PC-3 (cell line): ENCODE results near the gene MRPS34. TPM values are rescaled to one million over a fixed set of nuclear protein-coding genes. Genes with fewer than 3 reads are reported as not detected.

Experiments used
- ATAC-seq: fragments of 200-7000 bp; cut with Tn5 transposase; 2 replicates; pipeline ENCODE4 v1.9.1; 2020; ENCODE audit warnings: mild to moderate bottlenecking, moderate library complexity
- BruUV-seq: library from RNA; stranded (reverse); fragments of 400-500 nt; replicated peaks from 2 replicates; lab custom pipeline; 2021; lab: Mats Ljungman, UMichigan
- CTCF ChIA-PET: fragments of 300-600 bp; sonication (Branson Sonifier 250); formaldehyde crosslinking; loops from one replicate; lab custom pipeline; 2022; ENCODE audit warnings: antibody characterized with exemption; lab: Charles Lee
- POLR2A ChIA-PET: fragments of 300-600 bp; sonication (Branson Sonifier 250); formaldehyde crosslinking; loops from one replicate; lab custom pipeline; 2022; ENCODE audit warnings: antibody characterized with exemption; ENCODE audit not compliant: unreplicated experiment; lab: Charles Lee
- DNase-seq: peaks from one replicate; pipeline ENCODE4 v3.0.0-alpha.2; 2015
- H2AFZ ChIP-seq: fragments of 300-600 bp; sonication (generic); 2 replicates; pipeline ENCODE4 v1.6.0; 2016; ENCODE audit warnings: antibody characterized with exemption, low read length
- H3F3A ChIP-seq: fragments of 300-600 bp; sonication (generic); one replicate; pipeline ENCODE4 v1.6.0; 2017; ENCODE audit warnings: antibody characterized with exemption, low read length, control low read depth, mild to moderate bottlenecking; ENCODE audit not compliant: unreplicated experiment
- H3K27ac ChIP-seq: fragments of 300-600 bp; sonication (generic); 2 replicates; pipeline ENCODE4 v1.5.1; 2016; ENCODE audit warnings: mild to moderate bottlenecking, low read length
- H3K27me3 ChIP-seq: fragments of 300-600 bp; sonication (generic); 2 replicates; pipeline ENCODE4 v1.6.1; 2016; ENCODE audit warnings: low read length, mixed read lengths
- H3K36me3 ChIP-seq: fragments of 300-600 bp; sonication (generic); 2 replicates; pipeline ENCODE4 v1.6.1; 2016; ENCODE audit warnings: low read depth, mixed run types, low read length, mixed read lengths
- H3K4me1 ChIP-seq: fragments of 300-600 bp; sonication (generic); 2 replicates; pipeline ENCODE4 v1.5.1; 2016; ENCODE audit warnings: low read length; ENCODE audit not compliant: insufficient read depth
- H3K4me2 ChIP-seq: fragments of 300-600 bp; sonication (generic); 2 replicates; pipeline ENCODE4 v1.6.0; 2016; ENCODE audit warnings: low read length
- H3K4me3 ChIP-seq: fragments of 300-600 bp; sonication (generic); 2 replicates; pipeline ENCODE4 v1.5.1; 2016; ENCODE audit warnings: mild to moderate bottlenecking, low read length, mixed read lengths
- H3K79me2 ChIP-seq: fragments of 300-600 bp; sonication (generic); 2 replicates; pipeline ENCODE4 v1.6.1; 2017; ENCODE audit warnings: low read length, mixed read lengths
- H3K9ac ChIP-seq: fragments of 300-600 bp; sonication (generic); 2 replicates; pipeline ENCODE4 v1.6.0; 2016; ENCODE audit warnings: mild to moderate bottlenecking, low read length
- H3K9me2 ChIP-seq: fragments of 300-600 bp; sonication (generic); replicated peaks from 2 replicates; pipeline ENCODE4 v1.6.1; 2016; ENCODE audit warnings: mixed run types, low read length, mixed read lengths
- H3K9me3 ChIP-seq: fragments of 300-600 bp; sonication (generic); 2 replicates; pipeline ENCODE4 v1.6.1; 2016; ENCODE audit warnings: low read length, mixed read lengths
- H4K20me1 ChIP-seq: fragments of 300-600 bp; sonication (generic); 2 replicates; pipeline ENCODE4 v1.6.1; 2016; ENCODE audit warnings: low read length, mixed read lengths
- CTCF ChIP-seq: fragments of 300-600 bp; sonication (generic); conservative IDR thresholded peaks from 2 replicates; pipeline ENCODE4 v1.5.1; 2017; ENCODE audit warnings: antibody characterized with exemption, low read depth, mild to moderate bottlenecking, low read length
- EZH2 ChIP-seq: fragments of 300-600 bp; sonication (generic); IDR thresholded peaks from one replicate; pipeline ENCODE4 v1.6.1; 2017; ENCODE audit warnings: antibody characterized with exemption, mild to moderate bottlenecking, low read length; ENCODE audit not compliant: unreplicated experiment
- EZH2phosphoT487 ChIP-seq: fragments of 300-600 bp; sonication (generic); IDR thresholded peaks from 2 replicates; pipeline ENCODE4 v1.6.1; 2018; ENCODE audit warnings: mild to moderate bottlenecking, antibody characterized with exemption, low read length, borderline replicate concordance
- intact Hi-C: fragments of 100-400 bp; cut with micrococcal nuclease; formaldehyde crosslinking; loops from 2 replicates; pipeline ENCODE4 v1.9.0; 2023
- total RNA-seq: library from RNA; depleted of rRNA; stranded (reverse); fragments of >200 nt; gene quantifications from 2 replicates; pipeline ENCODE4 v1.2.3, GENCODE V29; 2014

Gene MRPS34
- total RNA-seq, 1 experiment from 2014 or later, result 248 TPM

GRCh38 chr16:1760911-1761310 is 12.0 kb downstream of the MRPS34 start:
- H3K9ac ChIP-seq, result no peak overlapping the region
- no peak overlapping the region for H3K4me2 ChIP-seq
- H3K36me3 ChIP-seq, result no peaks in the 10 kb centered on the region
- no peaks in the 10 kb centered on the region for H3K4me1 ChIP-seq
- BruUV-seq, result no TSS peak
- no peak overlapping the region for H3K4me3 ChIP-seq
- no peaks in the 10 kb centered on the region for H3K27me3 ChIP-seq
- H4K20me1 ChIP-seq, result no peaks in the 10 kb centered on the region
- DNase-seq (no peak), ATAC-seq (no peak)
- ChIA-PET POLR2A (no interaction called here), CTCF (no interaction called here)
- no peaks in the 10 kb centered on the region for H3K9me3 ChIP-seq
- H3F3A ChIP-seq, result no peaks in the 10 kb centered on the region
- TF ChIP-seq EZH2 (no peak), CTCF (no peak), EZH2phosphoT487 (no peak)
- H3K27ac ChIP-seq, result no peak overlapping the region
- no peak overlapping the region for H2AFZ ChIP-seq
- intact Hi-C loops, result no loop called here
- H3K79me2 ChIP-seq, result no peaks in the 10 kb centered on the region
- no peaks in the 10 kb centered on the region for H3K9me2 ChIP-seq

GRCh38 chr16:1759511-1759910 is 13.4 kb downstream of the MRPS34 start:
- H3K9ac ChIP-seq, result no peak overlapping the region
- no peak for TF ChIP-seq EZH2
- no peak for TF ChIP-seq EZH2phosphoT487
- TF ChIP-seq CTCF, result no peak
- no peaks in the 10 kb centered on the region for H3K9me3 ChIP-seq
- ChIA-PET CTCF (no interaction called here), POLR2A (no interaction called here)
- H3K9me2 ChIP-seq, result no peaks in the 10 kb centered on the region
- H3K27me3 ChIP-seq, result no peaks in the 10 kb centered on the region
- no TSS peak for BruUV-seq
- H4K20me1 ChIP-seq, result no peaks in the 10 kb centered on the region
- no peak for DNase-seq
- ATAC-seq, result no peak
- no peaks in the 10 kb centered on the region for H3K4me1 ChIP-seq
- no peak overlapping the region for H3K4me3 ChIP-seq
- intact Hi-C loops, result no loop called here
- H3K27ac ChIP-seq, result no peak overlapping the region
- H2AFZ ChIP-seq, result no peak overlapping the region
- H3K36me3 ChIP-seq, result no peaks in the 10 kb centered on the region
- no peak overlapping the region for H3K4me2 ChIP-seq
- no peaks in the 10 kb centered on the region for H3F3A ChIP-seq
- H3K79me2 ChIP-seq, result no peaks in the 10 kb centered on the region

- intact Hi-C loops, result no loop called here
- H3K9ac ChIP-seq, result no peak overlapping the region
Observed at GRCh38 chr16:1758923-1759322, 14.0 kb downstream of the MRPS34 start.

More at GRCh38 chr16:1758923-1759322, 14.0 kb downstream of the MRPS34 start:
- POLR2A ChIA-PET, result no interaction called here
- ATAC-seq (no peak), DNase-seq (no peak)
- Histone ChIP-seq H3K79me2 (no peaks in the 10 kb centered on the region), H4K20me1 (no peaks in the 10 kb centered on the region), H3K9me3 (no peaks in the 10 kb centered on the region), H3K27me3 (no peaks in the 10 kb centered on the region), H3K4me3 (no peak overlapping the region), H3K4me1 (no peaks in the 10 kb centered on the region), H3K36me3 (no peaks in the 10 kb centered on the region), H2AFZ (no peak overlapping the region), H3K4me2 (no peak overlapping the region), H3K27ac (no peak overlapping the region), H3F3A (no peaks in the 10 kb centered on the region), H3K9me2 (no peaks in the 10 kb centered on the region)
- no TSS peak for BruUV-seq
- no peak for TF ChIP-seq CTCF
- TF ChIP-seq EZH2, result no peak
- no peak for TF ChIP-seq EZH2phosphoT487
- CTCF ChIA-PET, result no interaction called here
